ENCODE measurements around the gene SLC38A6.

Gene SLC38A6

GRCh38 chr14:60981633-60982455 is 799 bp downstream of the SLC38A6 start:
- DNase-seq: peak; percentile 80

- DNase-seq: no peak
These were observed 3.2 kb downstream of the SLC38A6 start for GRCh38 chr14:60984196-60984595.

GRCh38 chr14:60986500-60986899 is 5.5 kb downstream of the SLC38A6 start:
- DNase-seq: no peak

- peak; percentile 27 for DNase-seq
These were observed 8.6 kb downstream of the SLC38A6 start for GRCh38 chr14:60989599-60989998.

- no peak for DNase-seq
These were observed 17.6 kb downstream of the SLC38A6 start for GRCh38 chr14:60998617-60999016.

GRCh38 chr14:60999536-60999935 is 18.5 kb downstream of the SLC38A6 start:
- no peak for DNase-seq

- peak; percentile 17 for DNase-seq
These were observed 22.5 kb downstream of the SLC38A6 start for GRCh38 chr14:61003571-61003970.

GRCh38 chr14:61019537-61019936 is 38.5 kb downstream of the SLC38A6 start:
- DNase-seq: no peak

- peak; percentile 70 for DNase-seq
These were observed 44.5 kb downstream of the SLC38A6 start for GRCh38 chr14:61025251-61026223.

- DNase-seq: no peak
These were observed 45.5 kb downstream of the SLC38A6 start for GRCh38 chr14:61026526-61026925.

GRCh38 chr14:61031026-61031425 is 50.0 kb downstream of the SLC38A6 start:
- no peak for DNase-seq

GRCh38 chr14:61033054-61033453 is 52.0 kb downstream of the SLC38A6 start:
- DNase-seq: peak; percentile 70

GRCh38 chr14:61033855-61034254 is 52.8 kb downstream of the SLC38A6 start:
- DNase-seq: peak; percentile 43

GRCh38 chr14:61034416-61035120 is 53.5 kb downstream of the SLC38A6 start:
- DNase-seq: no peak

- DNase-seq: peak; percentile 31
These were observed 56.2 kb downstream of the SLC38A6 start for GRCh38 chr14:61037215-61037614.

- no peak for DNase-seq
These were observed 60.7 kb downstream of the SLC38A6 start for GRCh38 chr14:61041704-61042103.

GRCh38 chr14:61042220-61042619 is 61.2 kb downstream of the SLC38A6 start:
- DNase-seq: no peak

GRCh38 chr14:61043506-61043905 is 62.5 kb downstream of the SLC38A6 start:
- no peak for DNase-seq

- no peak for DNase-seq
These were observed 66.0 kb downstream of the SLC38A6 start for GRCh38 chr14:61047021-61047420.

- DNase-seq: peak; percentile 23
These were observed 67.6 kb downstream of the SLC38A6 start for GRCh38 chr14:61048640-61049039.

GRCh38 chr14:61050417-61050816 is 69.4 kb downstream of the SLC38A6 start:
- no peak for DNase-seq

GRCh38 chr14:61051051-61051450 is 70.0 kb downstream of the SLC38A6 start:
- DNase-seq: no peak

- no peak for DNase-seq
These were observed 70.6 kb downstream of the SLC38A6 start for GRCh38 chr14:61051621-61052020.
